OCI-LY3 (cell line): ENCODE results near the gene WWTR1.

Source experiments
- EZH2phosphoT487 ChIP-seq: fragments of 200-600 bp; shearing (Covaris generic); IDR thresholded peaks from 2 replicates; pipeline ENCODE4 v1.6.1; 2018; ENCODE audit warnings: antibody characterized with exemption, mixed run types, low read depth
- TF ChIP-seq, protein P1 (sequence below): fragments of 200-600, 300-600 bp; sonication (generic); IDR thresholded peaks from 2 replicates; pipeline ENCODE4 v1.5.1; 2014; ENCODE audit warnings: antibody characterized with exemption, low read length, low read depth

DNA sequence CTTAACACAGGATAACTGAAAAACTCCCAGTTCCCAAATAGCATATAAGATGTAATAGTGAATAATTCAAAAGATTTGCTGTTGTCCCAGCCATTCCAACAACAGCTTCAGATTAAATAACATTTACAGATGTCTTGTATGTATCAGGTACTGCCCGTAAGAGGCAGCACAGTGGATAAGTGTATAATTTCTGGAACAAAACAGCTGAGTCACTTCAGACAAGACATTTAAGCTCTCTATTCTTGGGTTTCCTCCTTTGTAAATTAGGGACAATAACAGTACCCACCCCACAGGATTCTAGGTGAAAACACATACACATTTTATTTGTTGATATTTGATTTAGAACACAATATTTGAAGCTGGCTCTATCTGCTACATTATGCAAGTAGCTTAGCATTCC is 2.6 kb upstream of the WWTR1 start:
- TF ChIP-seq, protein P1, sequence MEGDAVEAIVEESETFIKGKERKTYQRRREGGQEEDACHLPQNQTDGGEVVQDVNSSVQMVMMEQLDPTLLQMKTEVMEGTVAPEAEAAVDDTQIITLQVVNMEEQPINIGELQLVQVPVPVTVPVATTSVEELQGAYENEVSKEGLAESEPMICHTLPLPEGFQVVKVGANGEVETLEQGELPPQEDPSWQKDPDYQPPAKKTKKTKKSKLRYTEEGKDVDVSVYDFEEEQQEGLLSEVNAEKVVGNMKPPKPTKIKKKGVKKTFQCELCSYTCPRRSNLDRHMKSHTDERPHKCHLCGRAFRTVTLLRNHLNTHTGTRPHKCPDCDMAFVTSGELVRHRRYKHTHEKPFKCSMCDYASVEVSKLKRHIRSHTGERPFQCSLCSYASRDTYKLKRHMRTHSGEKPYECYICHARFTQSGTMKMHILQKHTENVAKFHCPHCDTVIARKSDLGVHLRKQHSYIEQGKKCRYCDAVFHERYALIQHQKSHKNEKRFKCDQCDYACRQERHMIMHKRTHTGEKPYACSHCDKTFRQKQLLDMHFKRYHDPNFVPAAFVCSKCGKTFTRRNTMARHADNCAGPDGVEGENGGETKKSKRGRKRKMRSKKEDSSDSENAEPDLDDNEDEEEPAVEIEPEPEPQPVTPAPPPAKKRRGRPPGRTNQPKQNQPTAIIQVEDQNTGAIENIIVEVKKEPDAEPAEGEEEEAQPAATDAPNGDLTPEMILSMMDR = no peak
- TF ChIP-seq EZH2phosphoT487 = no peak
